Caco-2 (cell line): Measurements from ENCODE around the gene CTLA4. TPM values are rescaled to one million over a fixed set of nuclear protein-coding genes. Genes with fewer than 3 reads are reported as not detected.

Source experiments
- BruUV-seq: library from RNA; stranded (reverse); fragments of 400-500 nt; replicated peaks from 2 replicates; lab custom pipeline; 2021; lab: Mats Ljungman, UMichigan
- CTCF ChIA-PET: fragments of 300-600 bp; sonication (Branson Sonifier 250); formaldehyde crosslinking; loops from one replicate; lab custom pipeline; 2022; ENCODE audit warnings: antibody characterized with exemption; lab: Charles Lee
- POLR2A ChIA-PET: fragments of 300-600 bp; sonication (Branson Sonifier 250); formaldehyde crosslinking; loops from one replicate; lab custom pipeline; 2022; ENCODE audit warnings: antibody characterized with exemption; lab: Charles Lee
- DNase-seq, 2 experiments: peaks; one replicate each; pipeline versions ENCODE4 v3.0.0 to v3.0.0-alpha.2; 2020 to 2022
- H3K27me3 ChIP-seq: replicated peaks from 2 replicates; pipeline ENCODE4 v1.6.0; 2011; ENCODE audit warnings: low read length; ENCODE audit not compliant: control insufficient read depth, insufficient read depth
- H3K36me3 ChIP-seq: 2 replicates; pipeline ENCODE4 v1.5.1; 2011; ENCODE audit warnings: low read length; ENCODE audit not compliant: control insufficient read depth, insufficient read depth
- H3K4me1 ChIP-seq: fragments of 250-450 bp; sonication (Bioruptor Pico); 2 replicates; pipeline ENCODE4 v1.5.1; 2020; ENCODE audit warnings: mild to moderate bottlenecking
- H3K4me3 ChIP-seq: 2 replicates; pipeline ENCODE4 v1.5.1; 2011; ENCODE audit warnings: low read depth, mild to moderate bottlenecking, control low read depth, low read length
- H3K9me3 ChIP-seq: fragments of 250-450 bp; sonication (Bioruptor Pico); 2 replicates; pipeline ENCODE4 v1.5.1; 2020; ENCODE audit warnings: mild to moderate bottlenecking, moderate library complexity
- H3K27ac Mint-ChIP-seq: one replicate; pipeline ENCODE4 v1.8.0; 2022; ENCODE audit warnings: mixed read lengths; ENCODE audit not compliant: unreplicated experiment
- H3K27me3 Mint-ChIP-seq: one replicate; pipeline ENCODE4 v1.8.0; 2022; ENCODE audit warnings: mixed read lengths; ENCODE audit not compliant: insufficient read depth, unreplicated experiment
- H3K36me3 Mint-ChIP-seq: one replicate; pipeline ENCODE4 v1.8.0; 2022; ENCODE audit warnings: mild to moderate bottlenecking, mixed read lengths; ENCODE audit not compliant: insufficient read depth, unreplicated experiment
- H3K4me1 Mint-ChIP-seq: one replicate; pipeline ENCODE4 v1.8.0; 2022; ENCODE audit warnings: low read depth, mixed read lengths; ENCODE audit not compliant: unreplicated experiment
- H3K4me3 Mint-ChIP-seq: one replicate; pipeline ENCODE4 v1.8.0; 2022; ENCODE audit warnings: mild to moderate bottlenecking, moderate library complexity, mixed read lengths; ENCODE audit not compliant: unreplicated experiment
- H3K9me3 Mint-ChIP-seq: one replicate; pipeline ENCODE4 v1.8.0; 2022; ENCODE audit warnings: mixed read lengths; ENCODE audit not compliant: unreplicated experiment
- CTCF ChIP-seq, 2 experiments: fragments of 200-600 bp in 1 of 2; IDR thresholded peaks; 1 replicate in 1 of 2; 2 replicates in 1 of 2; pipeline versions ENCODE4 v1.5.1 to v1.8.0; 2011 to 2022; ENCODE audit warnings: antibody characterized with exemption in 1 of 2, control low read depth in 1 of 2, inconsistent platforms in 1 of 2, low read depth in 1 of 2, low read length in 1 of 2, mild to moderate bottlenecking in 1 of 2, moderate library complexity in 1 of 2; ENCODE audit not compliant: insufficient read depth in 1 of 2, severe bottlenecking in 1 of 2, unreplicated experiment in 1 of 2
- intact Hi-C: fragments of 100-400 bp; cut with micrococcal nuclease; formaldehyde crosslinking; loops from one replicate; pipeline ENCODE4 v1.10.0; 2022; ENCODE audit not compliant: unreplicated experiment
- total RNA-seq: library from RNA; stranded (reverse); gene quantifications from 2 replicates; pipeline ENCODE4 v1.2.3, GENCODE V29; 2022

CTLA4 gene
- total RNA-seq, 1 experiment from 2014 or later: 0.43 TPM

- DNase-seq: no peak
- H3K27me3 ChIP-seq: no peaks in the 10 kb centered on the region
- ChIA-PET CTCF (interaction anchor here (1.0 kb wide), 1 partner anchor 27 kb away, joined by 3 read pairs; no protein-coding TSS in a partner anchor), POLR2A (no interaction called here)
- no peaks in the 10 kb centered on the region for H3K36me3 ChIP-seq
- H3K27ac Mint-ChIP-seq: no peak overlapping the region
- H3K36me3 Mint-ChIP-seq: no peaks in the 10 kb centered on the region
- H3K4me3 Mint-ChIP-seq: no peak overlapping the region
- H3K4me3 ChIP-seq: no peak overlapping the region
- no peaks in the 10 kb centered on the region for H3K9me3 ChIP-seq
- H3K4me1 Mint-ChIP-seq: no peaks in the 10 kb centered on the region
- BruUV-seq: no TSS peak
- no peaks in the 10 kb centered on the region for H3K27me3 Mint-ChIP-seq
- no peaks in the 10 kb centered on the region for H3K4me1 ChIP-seq
- no peak for TF ChIP-seq CTCF (IDR thresholded peaks at IDR 0.05; ENCODE audit: insufficient read depth in 1 of 2, low read depth in 1 of 2, low read length in 1 of 2, severe bottlenecking in 1 of 2, unreplicated experiment in 1 of 2)
- H3K9me3 Mint-ChIP-seq: no peaks in the 10 kb centered on the region
- intact Hi-C loops: no loop called here
These were observed 15.0 kb downstream of the CTLA4 start for GRCh38 chr2:203882551-203882950.

- POLR2A ChIA-PET: no interaction called here
- peaks cover 3% of the 10 kb centered on the region for H3K4me1 Mint-ChIP-seq
- DNase-seq: no peak
- Histone ChIP-seq H3K4me3 (no peak overlapping the region), H3K9me3 (peaks cover 4% of the 10 kb centered on the region; the same call in 1 of the 2 replicates), H3K36me3 (no peaks in the 10 kb centered on the region), H3K27me3 (no peaks in the 10 kb centered on the region), H3K4me1 (no peaks in the 10 kb centered on the region)
- intact Hi-C loops: no loop called here
- CTCF ChIA-PET: no interaction called here
- H3K36me3 Mint-ChIP-seq: no peaks in the 10 kb centered on the region
- H3K4me3 Mint-ChIP-seq: no peak overlapping the region
- TF ChIP-seq CTCF (IDR thresholded peaks at IDR 0.05; ENCODE audit: insufficient read depth in 1 of 2, low read depth in 1 of 2, low read length in 1 of 2, severe bottlenecking in 1 of 2, unreplicated experiment in 1 of 2): no peak
- H3K27ac Mint-ChIP-seq: no peak overlapping the region
- no peaks in the 10 kb centered on the region for H3K27me3 Mint-ChIP-seq
- peaks cover 3% of the 10 kb centered on the region for H3K9me3 Mint-ChIP-seq
- BruUV-seq: no TSS peak
These were observed 19.1 kb downstream of the CTLA4 start for GRCh38 chr2:203886661-203887151.

- no TSS peak for BruUV-seq
- Mint-ChIP-seq H3K9me3 (peaks cover 13% of the 10 kb centered on the region), H3K4me3 (no peak overlapping the region), H3K27me3 (no peaks in the 10 kb centered on the region), H3K4me1 (peaks cover 9% of the 10 kb centered on the region), H3K27ac (no peak overlapping the region), H3K36me3 (no peaks in the 10 kb centered on the region)
- H3K4me1 ChIP-seq: peaks cover 9% of the 10 kb centered on the region; the same call in 1 of the 2 replicates
- no peak overlapping the region for H3K4me3 ChIP-seq
- intact Hi-C loops: no loop called here
- POLR2A ChIA-PET: no interaction called here
- CTCF ChIA-PET: no interaction called here
- H3K36me3 ChIP-seq: no peaks in the 10 kb centered on the region
- peaks cover 4% of the 10 kb centered on the region; the same call in 1 of the 2 replicates for H3K9me3 ChIP-seq
- no peak for TF ChIP-seq CTCF (IDR thresholded peaks at IDR 0.05; ENCODE audit: insufficient read depth in 1 of 2, low read depth in 1 of 2, low read length in 1 of 2, severe bottlenecking in 1 of 2, unreplicated experiment in 1 of 2)
- DNase-seq: no peak
- no peaks in the 10 kb centered on the region for H3K27me3 ChIP-seq
These were observed 20.1 kb downstream of the CTLA4 start for GRCh38 chr2:203887677-203888076.
